Vagina (tissue), 2 donors: ENCODE measurements around the gene GPI. TPM values are rescaled to one million over a fixed set of nuclear protein-coding genes. Genes with fewer than 3 reads are reported as not detected.

ENCODE experiments used
- DNase-seq, 2 donors: peaks; one replicate each; pipeline ENCODE4 v3.0.0-alpha.2; 2017; ENCODE audit errors: extremely low spot score in 2 of 2
- H3K27ac ChIP-seq: fragments of 200-600 bp; sonication (generic); one replicate; pipeline ENCODE4 v1.5.1; 2019
- H3K27me3 ChIP-seq: fragments of 200-600 bp; sonication (generic); one replicate; pipeline ENCODE4 v1.5.1; 2019
- H3K36me3 ChIP-seq, 2 donors: fragments of 200-600 bp; sonication (generic); one replicate each; pipeline ENCODE4 v1.5.1; 2017 to 2019
- H3K4me1 ChIP-seq: fragments of 200-600 bp; sonication (generic); one replicate; pipeline ENCODE4 v1.5.1; 2019
- H3K4me3 ChIP-seq, 2 donors: fragments of 200-600 bp; sonication (generic); 1 replicate in 1 of 2; 2 replicates in 1 of 2; pipeline ENCODE4 v1.5.1; 2016 to 2019
- H3K9me3 ChIP-seq: fragments of 200-600 bp; sonication (generic); one replicate; pipeline ENCODE4 v1.5.1; 2019
- POLR2A ChIP-seq, 2 donors: fragments of 450-650 bp; IDR thresholded peaks; one replicate each; pipeline ENCODE4 v1.6.1; 2017; ENCODE audit warnings: antibody characterized with exemption in 2 of 2, mild to moderate bottlenecking in 2 of 2, moderate library complexity in 2 of 2
- POLR2AphosphoS5 ChIP-seq, 2 donors: sonication (generic); formaldehyde crosslinking; IDR thresholded peaks; one replicate each; pipeline ENCODE4 v1.9.0; 2017; ENCODE audit warnings: antibody characterized with exemption in 2 of 2, mild to moderate bottlenecking in 2 of 2, low read depth in 1 of 2; ENCODE audit not compliant: insufficient read depth in 1 of 2
- intact Hi-C: fragments of 100-400 bp; cut with DNase I; formaldehyde crosslinking; loops from one replicate; pipeline ENCODE4 v1.15.1; 2023
- total RNA-seq: library from RNA; depleted of rRNA; stranded (reverse); fragments of >200 nt; gene quantifications from one replicate; pipeline ENCODE4 v1.2.3, GENCODE V29; 2016
- TF ChIP-seq, protein P1 (sequence below), 3 experiments: fragments of 450-650 bp in 2 of 3; fragments of 200-600 bp in 1 of 3; sonication (generic) in 1 of 3; IDR thresholded peaks; one replicate each; pipeline ENCODE4 v1.5.1; 2017 to 2019; ENCODE audit warnings: antibody characterized with exemption in 3 of 3, mild to moderate bottlenecking in 2 of 3, moderate library complexity in 2 of 3

GPI gene
- total RNA-seq, 1 donor from 2014 or later, result 201 TPM

DNA sequence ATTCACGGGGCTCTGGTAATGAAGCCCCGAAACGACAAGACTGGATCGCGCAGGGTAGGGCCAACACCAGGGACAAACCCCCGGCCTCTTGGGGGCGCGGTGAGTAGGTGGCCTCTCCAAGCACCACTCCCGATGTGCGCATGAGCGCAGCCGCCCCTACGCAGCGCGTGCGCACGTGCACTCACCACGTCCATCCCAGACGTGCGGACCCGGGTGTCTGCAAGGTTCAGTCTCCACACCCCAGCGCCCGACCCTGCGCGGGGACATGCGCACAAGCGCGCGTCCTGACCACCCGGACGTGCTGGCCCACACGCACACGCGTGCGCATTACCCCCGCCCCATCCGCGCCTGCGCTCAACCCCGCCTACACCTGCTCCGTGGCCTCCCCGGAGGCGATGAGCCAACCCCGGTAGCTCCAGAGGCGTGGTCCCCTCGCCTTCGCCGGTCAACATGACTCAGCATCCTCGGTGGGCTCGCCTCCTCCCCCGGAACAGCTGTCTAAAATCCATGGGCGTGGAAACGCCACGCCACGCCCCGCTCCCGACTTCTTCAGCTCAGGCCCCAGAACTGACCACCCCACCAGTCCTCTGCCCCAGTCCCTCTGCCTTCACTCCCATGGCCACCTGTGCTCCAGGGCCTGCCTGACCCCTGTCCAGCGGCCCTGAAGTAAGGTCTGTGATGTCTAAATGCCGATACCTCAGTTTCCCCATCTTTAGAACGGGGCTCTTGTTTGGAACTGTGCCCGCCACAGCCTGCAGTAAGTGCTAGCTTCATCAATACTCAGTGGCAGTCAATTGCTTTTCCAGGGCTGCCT, 5.6 kb upstream of the GPI start:
- peaks cover 19% of the 10 kb centered on the region for H3K4me1 ChIP-seq
- H3K27ac ChIP-seq, result peak overlapping the region; percentile 82
- DNase-seq, result peak in 1 of 2 donors; percentile 96
- TF ChIP-seq, protein P1, sequence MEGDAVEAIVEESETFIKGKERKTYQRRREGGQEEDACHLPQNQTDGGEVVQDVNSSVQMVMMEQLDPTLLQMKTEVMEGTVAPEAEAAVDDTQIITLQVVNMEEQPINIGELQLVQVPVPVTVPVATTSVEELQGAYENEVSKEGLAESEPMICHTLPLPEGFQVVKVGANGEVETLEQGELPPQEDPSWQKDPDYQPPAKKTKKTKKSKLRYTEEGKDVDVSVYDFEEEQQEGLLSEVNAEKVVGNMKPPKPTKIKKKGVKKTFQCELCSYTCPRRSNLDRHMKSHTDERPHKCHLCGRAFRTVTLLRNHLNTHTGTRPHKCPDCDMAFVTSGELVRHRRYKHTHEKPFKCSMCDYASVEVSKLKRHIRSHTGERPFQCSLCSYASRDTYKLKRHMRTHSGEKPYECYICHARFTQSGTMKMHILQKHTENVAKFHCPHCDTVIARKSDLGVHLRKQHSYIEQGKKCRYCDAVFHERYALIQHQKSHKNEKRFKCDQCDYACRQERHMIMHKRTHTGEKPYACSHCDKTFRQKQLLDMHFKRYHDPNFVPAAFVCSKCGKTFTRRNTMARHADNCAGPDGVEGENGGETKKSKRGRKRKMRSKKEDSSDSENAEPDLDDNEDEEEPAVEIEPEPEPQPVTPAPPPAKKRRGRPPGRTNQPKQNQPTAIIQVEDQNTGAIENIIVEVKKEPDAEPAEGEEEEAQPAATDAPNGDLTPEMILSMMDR (IDR thresholded peaks at IDR 0.05), result peak; percentile 21 to 39 (median 29)
- TF ChIP-seq POLR2AphosphoS5 (IDR thresholded peaks at IDR 0.05; ENCODE audit: insufficient read depth in 1 of 2, low read depth in 1 of 2) (peak; percentile 82 to 91), POLR2A (IDR thresholded peaks at IDR 0.05) (no peak)
- H3K9me3 ChIP-seq, result no peaks in the 10 kb centered on the region
- no peaks in the 10 kb centered on the region for H3K27me3 ChIP-seq
- intact Hi-C loops, result no loop called here
- H3K36me3 ChIP-seq, result peaks cover 0 to 9% of the 10 kb centered on the region in 2 donors
- peak overlapping the region; percentile 47 to 49 for H3K4me3 ChIP-seq

DNA sequence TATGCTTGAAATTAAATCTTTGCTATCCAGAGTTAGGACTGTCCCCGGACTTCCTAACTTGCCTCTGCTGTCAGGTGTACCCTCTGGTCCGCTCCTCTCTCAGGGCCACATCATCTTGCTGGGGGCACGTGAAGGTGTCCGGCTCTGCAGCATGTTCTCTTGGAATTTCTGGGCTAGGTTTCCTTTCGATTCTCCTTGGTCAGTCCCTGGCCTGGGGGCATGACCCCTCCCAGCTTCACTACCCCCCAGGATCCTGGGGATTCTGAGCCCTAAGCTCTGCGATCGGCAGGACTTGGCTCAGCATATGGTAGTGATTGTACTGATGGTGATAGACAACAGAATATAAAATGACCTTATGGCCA, 5.1 kb upstream of the GPI start:
- TF ChIP-seq POLR2A (IDR thresholded peaks at IDR 0.05), result no peak
- TF ChIP-seq POLR2AphosphoS5 (IDR thresholded peaks at IDR 0.05; ENCODE audit: insufficient read depth in 1 of 2, low read depth in 1 of 2), result no peak
- TF ChIP-seq, protein P1 (IDR thresholded peaks at IDR 0.05), result no peak
- Histone ChIP-seq H3K4me3 (peak overlapping the region; percentile 47 to 49), H3K27me3 (no peaks in the 10 kb centered on the region), H3K4me1 (peaks cover 24% of the 10 kb centered on the region), H3K36me3 (peaks cover 0 to 4% of the 10 kb centered on the region in 2 donors), H3K27ac (peak overlapping the region; percentile 82), H3K9me3 (no peaks in the 10 kb centered on the region)
- intact Hi-C loops, result no loop called here
- DNase-seq, result no peak

DNA sequence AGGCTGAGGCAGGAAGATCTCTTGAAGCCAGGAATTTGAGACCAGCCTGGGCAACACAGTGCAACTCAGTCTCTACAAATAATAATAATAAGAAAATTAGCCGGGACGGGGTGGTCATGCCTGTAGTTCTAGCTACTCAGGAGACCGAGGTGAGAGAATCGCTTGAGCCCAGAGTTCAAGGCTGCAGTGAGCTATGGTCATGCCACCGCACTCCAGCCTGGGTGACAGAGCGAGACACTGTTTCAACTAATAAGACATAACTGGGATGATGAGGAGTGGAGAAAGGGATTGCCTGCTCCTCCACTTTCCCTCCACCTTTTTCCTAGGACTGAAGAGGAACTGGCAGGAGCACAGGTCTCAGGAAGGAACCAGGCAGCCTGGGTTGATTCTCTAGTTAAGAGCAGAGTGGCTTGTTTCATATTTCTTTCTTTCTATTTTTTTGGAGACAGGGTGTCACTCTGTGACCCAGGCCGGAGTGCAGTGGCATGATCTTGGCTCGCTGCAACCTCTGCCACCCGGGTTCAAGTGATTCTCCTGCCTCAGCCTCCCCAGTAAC, 4.6 kb upstream of the GPI start:
- Histone ChIP-seq H3K36me3 (no peaks in the 10 kb centered on the region), H3K9me3 (no peaks in the 10 kb centered on the region), H3K4me3 (no peak overlapping the region), H3K4me1 (peaks cover 24% of the 10 kb centered on the region), H3K27me3 (no peaks in the 10 kb centered on the region), H3K27ac (peak overlapping the region; percentile 82)
- no peak for DNase-seq
- TF ChIP-seq POLR2AphosphoS5 (IDR thresholded peaks at IDR 0.05; ENCODE audit: insufficient read depth in 1 of 2, low read depth in 1 of 2), result no peak
- TF ChIP-seq, protein P1 (IDR thresholded peaks at IDR 0.05), result no peak
- no peak for TF ChIP-seq POLR2A (IDR thresholded peaks at IDR 0.05)
- intact Hi-C loops, result no loop called here

DNA sequence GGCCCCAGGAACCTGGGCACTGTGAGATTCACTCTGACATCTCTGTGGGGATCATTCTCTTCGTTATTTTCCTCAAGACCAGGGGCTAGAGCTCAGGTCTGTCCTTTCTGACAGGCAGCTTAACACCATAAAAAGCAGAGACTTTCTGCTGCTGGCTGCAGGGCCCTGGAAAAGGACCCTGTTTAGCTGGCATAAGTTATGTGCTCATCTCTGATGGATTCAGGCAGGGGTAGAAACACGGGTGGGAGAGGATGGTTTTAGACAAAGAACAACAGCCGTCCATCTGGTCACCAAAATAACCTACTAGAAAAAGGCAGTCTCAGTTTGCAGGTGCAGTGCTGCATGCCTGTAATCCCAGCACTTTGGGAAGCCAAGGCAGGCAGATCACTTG, 2.3 kb upstream of the GPI start:
- Histone ChIP-seq H3K36me3 (peaks cover 0 to 7% of the 10 kb centered on the region in 2 donors), H3K27ac (no peak overlapping the region), H3K9me3 (no peaks in the 10 kb centered on the region), H3K27me3 (no peaks in the 10 kb centered on the region), H3K4me3 (no peak overlapping the region), H3K4me1 (peaks cover 44% of the 10 kb centered on the region)
- intact Hi-C loops, result no loop called here
- no peak for DNase-seq
- TF ChIP-seq POLR2A (IDR thresholded peaks at IDR 0.05) (no peak), POLR2AphosphoS5 (IDR thresholded peaks at IDR 0.05; ENCODE audit: insufficient read depth in 1 of 2, low read depth in 1 of 2) (no peak)
- TF ChIP-seq, protein P1 (IDR thresholded peaks at IDR 0.05), result no peak

DNA sequence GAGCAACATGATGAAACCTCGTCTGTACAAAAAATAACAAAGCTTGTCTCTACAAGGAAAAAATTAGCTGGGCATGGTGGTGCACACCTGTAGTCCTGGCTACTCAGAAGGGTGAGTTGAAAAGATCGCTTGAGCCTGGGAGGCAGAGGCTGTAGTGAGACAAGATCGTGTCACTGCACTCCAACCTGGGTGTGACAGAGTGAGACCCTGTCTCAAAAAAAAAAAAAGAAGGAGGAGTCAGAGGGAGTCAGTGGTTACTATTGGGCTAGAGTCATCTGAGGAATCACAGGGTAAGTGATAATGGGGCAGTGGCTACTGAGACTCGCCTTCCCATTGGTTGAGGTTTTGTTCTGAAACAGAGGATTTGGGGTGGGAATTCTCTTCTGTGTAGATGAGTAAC, 1.9 kb upstream of the GPI start:
- Histone ChIP-seq H3K9me3 (no peaks in the 10 kb centered on the region), H3K4me3 (no peak overlapping the region), H3K27me3 (no peaks in the 10 kb centered on the region), H3K4me1 (peaks cover 43% of the 10 kb centered on the region), H3K27ac (no peak overlapping the region), H3K36me3 (peaks cover 0 to 9% of the 10 kb centered on the region in 2 donors)
- TF ChIP-seq POLR2AphosphoS5 (IDR thresholded peaks at IDR 0.05; ENCODE audit: insufficient read depth in 1 of 2, low read depth in 1 of 2) (no peak), POLR2A (IDR thresholded peaks at IDR 0.05) (no peak)
- TF ChIP-seq, protein P1 (IDR thresholded peaks at IDR 0.05), result no peak
- no peak for DNase-seq
- intact Hi-C loops, result no loop called here
